ENCODE data around the gene MRPL2.

- TF ChIP-seq CTCF (IDR thresholded peaks at IDR 0.05 in 2 of 3, conservative IDR thresholded peaks at IDR 0.05 in 1 of 3; ENCODE audit: borderline replicate concordance in 1 of 3, insufficient read depth in 1 of 3, low read depth in 2 of 3, low read length in 2 of 3) (no peak), EZH2 (IDR thresholded peaks at IDR 0.05) (no peak), EZH2phosphoT487 (IDR thresholded peaks at IDR 0.05; ENCODE audit: borderline replicate concordance) (no peak), REST (IDR thresholded peaks at IDR 0.05; ENCODE audit: low read depth) (no peak)
Observed at GRCh38 chr6:43035495-43036194, 23.6 kb downstream of the MRPL2 start.

Data from HCT116 (cell line).